Stimulated activated CD4-positive, alpha-beta T cell treated with anti-CD3 and anti-CD28 coated beads, Interleukin-2, amount 100 ng/mL, for 48 hours (primary cell): ENCODE measurements around the gene TUBGCP2.
"Not testable (repeated sequence)": the region's sequence is repeated elsewhere in the genome, so short reads cannot be mapped to it uniquely, and the experiment has no call there.

Source experiments
- DNase-seq, 2 donors: peaks; one replicate each; pipeline ENCODE4 v3.0.0-alpha.2; 2020

TUBGCP2 gene

GRCh38 chr10:133276435-133277201 is 32.1 kb downstream of the TUBGCP2 start, which contains the start of gene ADAM8:
Gene ADAM8 (minus strand): TSS chr10:133276868. CDS start chr10:133276817, 51 bp downstream.
- DNase-seq, result peak; percentile 58 to 78

GRCh38 chr10:133276100-133276434 is 32.6 kb downstream of the TUBGCP2 start:
- DNase-seq, result no peak

- DNase-seq, result peak in 1 of 2 donors; percentile 43
Observed at GRCh38 chr10:133275684-133276092, 33.0 kb downstream of the TUBGCP2 start.

GRCh38 chr10:133274751-133275683 is 33.7 kb downstream of the TUBGCP2 start:
- peak; percentile 70 for DNase-seq

DNA sequence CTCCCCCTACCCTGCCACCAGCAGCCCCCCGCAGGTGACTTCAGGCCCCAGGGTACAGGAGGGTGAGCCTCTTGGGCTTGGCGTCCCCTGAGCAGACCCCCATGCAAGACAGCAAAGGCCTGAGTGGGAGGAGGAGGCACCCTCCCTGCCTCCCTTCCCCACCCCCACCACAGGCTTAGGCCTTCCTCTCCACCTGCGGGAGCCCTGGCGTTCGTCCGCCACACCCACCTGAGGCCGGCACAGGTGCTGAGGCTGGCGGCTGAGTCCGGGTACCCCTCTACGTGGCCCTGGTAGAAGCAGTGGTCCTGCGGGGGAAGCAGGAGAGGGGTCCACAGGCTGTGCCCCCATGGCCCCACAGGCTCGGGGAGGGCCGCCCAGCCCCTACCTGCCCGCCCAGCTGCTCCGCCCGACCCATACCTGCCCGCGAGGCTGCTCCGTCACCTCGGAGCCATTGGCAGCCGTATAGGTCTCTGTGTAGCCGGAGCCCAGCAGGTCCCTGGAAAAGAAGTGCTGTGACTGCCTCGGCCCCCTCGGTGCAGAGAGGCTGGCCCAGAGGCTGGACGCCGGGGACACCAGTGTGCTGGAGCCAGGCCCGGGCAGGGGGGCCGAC is 35.0 kb downstream of the TUBGCP2 start:
- DNase-seq, result no peak

- no peak for DNase-seq
Observed at GRCh38 chr10:133272964-133273420, 35.7 kb downstream of the TUBGCP2 start.

DNA sequence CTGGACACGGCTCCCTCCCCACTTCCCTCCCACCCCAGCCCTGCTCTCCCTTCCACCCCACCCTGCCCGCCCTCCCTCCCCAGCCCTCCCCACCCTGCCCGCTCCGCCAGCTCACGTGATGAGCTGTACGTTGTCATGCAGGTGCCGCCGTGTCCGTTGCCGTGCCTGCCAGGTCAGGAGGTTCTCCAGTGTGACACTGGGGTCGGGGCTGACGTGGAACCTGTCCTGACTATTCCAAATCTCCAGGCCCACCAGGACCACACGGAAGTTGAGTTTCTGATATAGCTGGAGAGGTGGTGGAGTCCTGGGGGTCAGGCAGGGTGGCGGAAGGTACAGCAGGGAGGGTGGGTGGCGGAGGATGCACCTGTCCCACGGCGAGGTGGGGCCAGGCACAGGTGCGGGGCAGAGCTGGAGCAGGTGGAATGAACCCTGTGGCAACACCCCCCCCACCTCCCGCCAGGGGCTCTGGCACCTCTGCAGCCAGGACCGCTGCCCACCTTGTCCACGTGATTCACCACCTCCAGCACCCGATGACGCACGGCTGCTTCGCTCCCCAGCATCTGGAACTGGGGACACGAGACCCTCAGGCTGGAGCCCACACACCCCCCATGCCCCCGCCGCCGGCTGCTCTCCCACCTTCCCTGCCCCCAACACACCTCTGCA is 36.2 kb downstream of the TUBGCP2 start:
- DNase-seq, result no peak

GRCh38 chr10:133271521-133272300 is 37.0 kb downstream of the TUBGCP2 start:
- no peak for DNase-seq

DNA sequence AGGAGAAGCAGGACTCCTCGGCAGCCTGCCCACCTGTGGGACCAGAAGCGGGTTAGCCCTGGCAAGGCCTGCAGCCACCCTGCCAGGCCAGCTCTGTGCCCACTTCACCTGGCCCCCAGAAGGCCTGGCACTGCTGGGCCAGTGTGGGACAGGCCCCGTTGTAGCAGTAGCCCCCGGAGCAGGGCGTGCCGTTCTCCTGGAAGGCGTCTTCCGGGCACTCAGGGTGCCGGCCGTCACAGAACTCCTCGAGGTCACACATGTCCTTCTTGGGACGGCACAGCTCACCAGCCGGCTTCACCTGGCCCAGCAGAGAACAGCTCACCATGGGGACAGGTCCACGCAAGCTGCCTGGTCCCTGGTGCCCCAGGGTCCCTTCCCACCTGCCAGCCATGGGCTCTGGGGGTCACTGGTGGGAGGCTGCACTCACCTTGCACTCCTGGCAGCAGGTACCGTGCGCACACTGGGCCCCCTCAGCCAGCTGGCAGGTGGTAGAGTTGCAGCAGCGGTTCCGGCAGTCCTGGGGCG is 37.8 kb downstream of the TUBGCP2 start:
- DNase-seq, result no peak

- no peak for DNase-seq
Observed at GRCh38 chr10:133270204-133270603, 38.5 kb downstream of the TUBGCP2 start.

- no peak for DNase-seq
Observed at GRCh38 chr10:133269367-133269766, 39.3 kb downstream of the TUBGCP2 start.

DNA sequence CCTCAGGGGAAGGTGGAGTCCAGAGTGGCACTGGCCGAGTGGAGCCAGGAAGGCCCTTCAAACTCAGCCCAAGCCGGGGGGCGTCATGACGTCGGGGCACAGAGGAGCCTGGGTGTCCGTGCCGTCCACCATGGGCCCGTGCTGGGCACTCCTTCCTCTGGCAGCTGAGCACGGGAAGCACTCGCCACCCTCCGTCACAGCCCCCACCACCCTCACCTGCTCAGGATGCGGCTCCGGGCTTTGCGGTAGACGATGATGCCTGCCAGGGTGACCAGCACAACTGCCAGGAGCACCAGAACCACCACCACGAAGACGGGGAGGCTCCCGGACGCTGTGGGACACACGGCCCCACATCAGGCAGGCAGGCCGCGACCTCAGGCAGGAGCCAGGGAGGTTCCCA is 40.1 kb downstream of the TUBGCP2 start:
- no peak for DNase-seq

- DNase-seq, result no peak
Observed at GRCh38 chr10:133267829-133268228, 40.8 kb downstream of the TUBGCP2 start.

DNA sequence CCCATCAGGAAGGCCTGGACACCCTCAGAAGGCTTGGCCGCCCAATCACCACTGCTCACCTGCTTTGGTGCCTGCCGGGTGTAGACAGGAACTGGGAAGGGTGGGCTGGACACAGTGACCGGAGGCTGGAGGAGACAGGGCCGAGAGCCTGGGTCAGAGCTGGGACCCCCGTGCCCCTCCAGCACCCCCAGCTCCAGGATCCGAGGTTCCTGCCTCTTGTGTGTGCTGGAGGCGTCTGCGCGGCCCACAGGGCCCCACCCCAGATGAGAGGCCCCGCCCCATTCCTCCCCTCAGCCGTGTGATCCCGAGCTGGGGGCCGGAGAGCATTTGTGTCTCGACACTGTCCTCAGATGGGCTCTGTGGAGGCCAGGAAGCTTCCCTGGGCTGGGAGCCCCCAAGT is 41.4 kb downstream of the TUBGCP2 start:
- no peak for DNase-seq

GRCh38 chr10:133266056-133266795 is 42.4 kb downstream of the TUBGCP2 start:
- no peak for DNase-seq

DNA sequence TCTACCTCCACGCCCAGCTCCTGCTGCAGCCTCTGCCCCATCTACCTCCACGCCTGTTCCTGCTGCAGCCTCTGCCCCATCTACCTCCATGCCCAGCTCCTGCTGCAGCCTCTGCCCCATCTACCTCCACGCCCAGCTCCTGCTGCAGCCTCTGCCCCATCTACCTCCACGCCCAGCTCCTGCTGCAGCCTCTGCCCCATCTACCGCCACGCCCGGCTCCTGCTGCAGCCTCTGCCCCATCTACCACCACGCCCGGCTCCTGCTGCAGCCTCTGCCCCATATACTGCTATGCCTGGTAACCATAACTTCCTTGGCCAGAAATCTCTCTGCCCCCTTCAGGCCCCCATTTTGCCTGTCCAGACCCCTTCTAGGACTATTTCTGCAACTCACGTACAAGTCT is 43.6 kb downstream of the TUBGCP2 start:
- DNase-seq, result not testable (repeated sequence)

GRCh38 chr10:133264461-133264860 is 44.2 kb downstream of the TUBGCP2 start:
- DNase-seq, result no peak

DNA sequence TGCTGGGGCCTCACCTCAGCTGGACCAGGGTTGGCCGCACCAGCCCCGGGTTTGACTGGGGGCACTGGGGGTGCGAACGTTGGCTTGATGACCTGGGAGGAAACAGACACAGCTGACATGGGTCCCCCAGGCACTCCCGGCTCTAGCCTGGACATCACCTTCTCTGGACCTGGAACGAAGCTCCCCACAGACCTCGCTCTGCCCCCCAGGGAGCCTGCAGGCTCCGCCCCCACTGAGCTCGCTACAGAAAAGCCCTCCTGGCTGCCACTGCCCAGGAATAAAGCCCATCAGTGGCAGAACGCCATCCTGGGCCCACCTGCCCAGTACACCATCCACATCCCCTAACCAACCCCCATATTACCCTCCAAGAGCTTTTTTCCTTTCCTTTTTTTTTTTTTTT is 45.0 kb downstream of the TUBGCP2 start:
- no peak for DNase-seq

- DNase-seq, result no peak
Observed at GRCh38 chr10:133262696-133263095, 46.0 kb downstream of the TUBGCP2 start.

DNA sequence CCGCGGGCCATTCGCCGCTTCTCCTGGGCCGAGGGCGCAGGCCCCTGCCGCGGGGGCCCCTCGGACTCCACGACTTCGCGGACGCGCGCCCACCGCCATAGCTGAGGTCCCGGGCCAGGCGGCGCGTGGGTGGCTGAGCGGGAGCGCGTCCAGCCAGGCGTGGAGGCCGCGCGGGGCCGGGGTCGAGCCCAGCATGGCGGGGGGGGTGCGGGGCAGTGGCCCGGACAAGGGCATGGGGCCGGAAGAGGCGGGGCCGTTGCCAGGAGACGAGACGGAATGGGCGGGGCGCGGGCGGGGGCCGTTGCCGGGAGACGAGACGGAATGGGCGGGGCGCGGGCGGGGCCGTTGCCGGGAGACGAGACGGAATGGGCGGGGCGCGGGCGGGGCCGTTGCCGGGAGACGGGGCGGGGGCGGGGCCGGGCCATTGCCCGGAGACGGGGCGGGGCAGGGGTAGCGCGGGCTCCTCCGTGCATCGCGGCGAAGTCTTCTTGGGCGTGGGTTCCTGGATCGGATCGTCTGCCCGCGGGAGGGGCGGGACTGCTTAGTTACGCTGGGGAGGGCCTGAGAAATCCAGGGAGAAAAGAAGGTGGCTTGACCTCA is 46.8 kb downstream of the TUBGCP2 start:
- DNase-seq, result peak; percentile 82 to 89
